Measurements from ENCODE around the gene RNU11.
A peak's percentile ranks its signal among the peaks of the same experiment; 100 is the strongest.
"Not testable (repeated sequence)": the region's sequence is repeated elsewhere in the genome, so short reads cannot be mapped to it uniquely, and the experiment has no call there.

Gene RNU11

DNA sequence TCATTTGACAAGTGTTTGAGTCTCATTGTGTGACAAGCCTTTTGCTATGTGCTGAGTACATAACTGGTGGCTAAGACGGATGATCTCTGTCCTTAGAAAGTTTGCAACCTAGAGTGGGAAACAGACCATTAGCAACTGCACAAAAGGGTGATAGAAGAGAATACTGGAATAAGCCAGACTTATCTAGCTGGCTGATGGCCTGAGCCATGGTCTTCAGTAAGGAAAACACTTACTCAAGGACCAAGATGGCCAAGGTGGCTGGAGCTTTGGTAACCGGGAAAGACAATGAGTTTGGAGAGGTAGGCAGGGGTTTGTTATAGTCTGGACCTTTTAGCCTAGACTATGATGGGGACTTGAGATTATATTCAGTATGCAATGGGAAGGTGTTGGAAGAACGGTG lies 3.9 kb upstream of the RNU11 start:
- no peak overlapping the region for H3K4me3 ChIP-seq (ENCODE audit: low read length)
- TF ChIP-seq, protein P1, sequence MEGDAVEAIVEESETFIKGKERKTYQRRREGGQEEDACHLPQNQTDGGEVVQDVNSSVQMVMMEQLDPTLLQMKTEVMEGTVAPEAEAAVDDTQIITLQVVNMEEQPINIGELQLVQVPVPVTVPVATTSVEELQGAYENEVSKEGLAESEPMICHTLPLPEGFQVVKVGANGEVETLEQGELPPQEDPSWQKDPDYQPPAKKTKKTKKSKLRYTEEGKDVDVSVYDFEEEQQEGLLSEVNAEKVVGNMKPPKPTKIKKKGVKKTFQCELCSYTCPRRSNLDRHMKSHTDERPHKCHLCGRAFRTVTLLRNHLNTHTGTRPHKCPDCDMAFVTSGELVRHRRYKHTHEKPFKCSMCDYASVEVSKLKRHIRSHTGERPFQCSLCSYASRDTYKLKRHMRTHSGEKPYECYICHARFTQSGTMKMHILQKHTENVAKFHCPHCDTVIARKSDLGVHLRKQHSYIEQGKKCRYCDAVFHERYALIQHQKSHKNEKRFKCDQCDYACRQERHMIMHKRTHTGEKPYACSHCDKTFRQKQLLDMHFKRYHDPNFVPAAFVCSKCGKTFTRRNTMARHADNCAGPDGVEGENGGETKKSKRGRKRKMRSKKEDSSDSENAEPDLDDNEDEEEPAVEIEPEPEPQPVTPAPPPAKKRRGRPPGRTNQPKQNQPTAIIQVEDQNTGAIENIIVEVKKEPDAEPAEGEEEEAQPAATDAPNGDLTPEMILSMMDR (IDR thresholded peaks at IDR 0.05; ENCODE audit: insufficient read depth, low read depth, low read length, missing control alignments), result no peak
- DNase-seq (ENCODE audit: low read depth), result no peak

- H3K4me3 ChIP-seq (ENCODE audit: low read length); DNase-seq (ENCODE audit: low read depth): not testable (repeated sequence)
Observed at GRCh38 chr1:28645406-28645805, 3.0 kb upstream of the RNU11 start.

DNA sequence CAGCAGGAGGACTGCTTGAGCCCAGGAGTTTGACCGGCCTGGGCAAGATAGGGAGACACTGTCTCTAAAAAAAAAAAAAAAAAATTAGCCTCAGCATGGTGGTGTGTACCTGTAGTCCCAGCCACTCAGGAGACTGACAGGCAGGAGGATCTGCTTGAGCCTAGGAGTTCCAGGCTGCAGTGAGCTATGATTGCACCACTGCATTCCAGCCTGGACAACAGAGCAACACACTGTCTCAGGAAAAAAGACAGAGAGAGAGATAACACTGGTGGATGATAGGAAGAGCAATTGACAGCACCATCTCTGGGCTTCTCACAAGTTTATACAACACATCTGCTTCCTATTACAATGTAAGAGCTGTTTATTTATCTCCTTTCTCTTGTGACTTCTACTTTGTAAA lies 2.4 kb upstream of the RNU11 start:
- DNase-seq (ENCODE audit: low read depth), result no peak
- TF ChIP-seq, protein P1 (IDR thresholded peaks at IDR 0.05; ENCODE audit: insufficient read depth, low read depth, low read length, missing control alignments), result no peak
- H3K4me3 ChIP-seq (ENCODE audit: low read length), result no peak overlapping the region

GRCh38 chr1:28648008-28648473 lies 359 bp upstream of the RNU11 start:
- H3K4me3 ChIP-seq (ENCODE audit: low read length), result peak overlapping the region; percentile 50
- peak; percentile 94 for DNase-seq (ENCODE audit: low read depth)
- TF ChIP-seq, protein P1 (IDR thresholded peaks at IDR 0.05; ENCODE audit: insufficient read depth, low read depth, low read length, missing control alignments), result no peak

DNA sequence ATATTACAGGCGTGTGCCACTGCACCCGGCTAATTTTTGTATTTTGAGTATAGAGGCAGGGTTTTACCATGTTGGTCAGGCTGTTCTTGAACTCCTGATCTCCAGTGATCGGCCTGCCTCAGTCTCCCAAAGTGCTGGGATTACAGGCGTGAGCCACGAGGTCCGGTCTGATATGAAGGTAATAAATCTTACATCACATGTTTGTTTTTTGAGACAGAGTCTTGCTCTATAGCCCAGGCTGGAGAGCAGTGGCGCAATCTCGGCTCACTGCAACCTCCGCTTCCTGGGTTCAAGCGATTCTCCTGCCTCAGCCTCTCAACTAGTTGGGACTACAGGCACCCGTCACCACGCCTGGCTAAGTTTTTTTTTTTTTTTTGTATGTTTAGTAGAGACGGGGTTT lies 4.7 kb downstream of the RNU11 start:
- DNase-seq (ENCODE audit: low read depth); H3K4me3 ChIP-seq (ENCODE audit: low read length): not testable (repeated sequence)

DNA sequence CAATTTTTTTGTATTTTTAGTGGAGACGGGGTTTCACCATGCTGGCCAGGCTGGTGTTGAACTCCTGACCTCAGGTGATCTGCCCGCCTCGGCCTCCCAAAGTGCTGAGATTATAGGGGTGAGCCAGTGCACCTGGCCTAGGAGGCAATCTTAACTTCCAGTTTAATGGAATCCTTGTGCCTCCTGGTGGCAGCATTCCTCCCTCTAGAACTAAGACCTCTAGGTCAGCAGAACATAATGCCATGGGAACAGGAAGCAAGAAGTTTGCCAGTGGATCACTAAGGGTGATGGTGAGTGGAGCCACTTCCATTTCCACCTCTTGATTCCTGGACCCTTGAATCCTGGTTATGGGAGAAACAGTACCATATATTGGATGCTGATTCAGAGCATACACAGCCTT lies 5.5 kb downstream of the RNU11 start:
- TF ChIP-seq, protein P1 (IDR thresholded peaks at IDR 0.05; ENCODE audit: insufficient read depth, low read depth, low read length, missing control alignments), result peak; percentile 51
- peak; percentile 57 for DNase-seq (ENCODE audit: low read depth)
- H3K4me3 ChIP-seq (ENCODE audit: low read length), result not testable (repeated sequence)

DNA sequence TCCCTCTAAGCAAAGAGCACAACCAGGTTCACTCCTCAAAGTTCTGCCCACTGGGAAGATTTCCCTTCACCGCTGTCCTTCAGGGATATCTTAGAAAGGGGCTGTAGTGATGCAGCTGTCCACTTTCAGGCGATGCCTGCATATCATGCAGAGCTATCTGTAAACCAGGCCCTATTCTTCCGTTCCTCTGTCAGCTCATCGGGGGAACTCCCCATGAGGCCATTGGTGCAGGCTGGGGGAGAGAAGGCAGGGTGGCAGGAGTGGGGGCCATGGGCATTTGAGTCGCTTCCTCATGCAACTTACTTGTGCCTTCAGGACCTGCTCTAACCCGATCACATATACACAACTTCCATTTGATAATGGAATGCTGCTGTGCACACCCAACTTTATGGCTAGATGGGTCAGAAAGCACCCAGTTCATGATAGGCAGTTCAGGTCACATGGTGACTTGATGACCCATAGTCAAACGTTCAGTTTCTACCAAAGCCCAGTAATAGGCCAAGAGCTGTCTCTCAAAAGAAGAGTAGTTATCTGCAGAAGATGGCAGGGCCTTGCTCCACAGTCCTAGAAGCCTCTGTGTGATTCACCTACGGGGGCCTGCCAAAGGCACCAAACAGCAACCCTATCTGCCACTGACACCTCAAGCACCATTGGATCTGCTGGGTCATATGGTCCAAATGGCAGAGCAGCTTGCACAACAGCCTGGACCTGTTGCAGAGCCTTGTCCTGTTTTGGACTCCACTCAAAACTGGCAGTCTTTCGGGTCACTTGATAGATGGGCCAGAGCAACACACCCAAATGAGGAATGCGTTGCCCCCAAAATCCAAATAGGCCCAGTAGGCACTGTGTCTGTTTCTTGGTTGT lies 7.3 kb downstream of the RNU11 start:
- not testable (repeated sequence) for DNase-seq (ENCODE audit: low read depth)

DNA sequence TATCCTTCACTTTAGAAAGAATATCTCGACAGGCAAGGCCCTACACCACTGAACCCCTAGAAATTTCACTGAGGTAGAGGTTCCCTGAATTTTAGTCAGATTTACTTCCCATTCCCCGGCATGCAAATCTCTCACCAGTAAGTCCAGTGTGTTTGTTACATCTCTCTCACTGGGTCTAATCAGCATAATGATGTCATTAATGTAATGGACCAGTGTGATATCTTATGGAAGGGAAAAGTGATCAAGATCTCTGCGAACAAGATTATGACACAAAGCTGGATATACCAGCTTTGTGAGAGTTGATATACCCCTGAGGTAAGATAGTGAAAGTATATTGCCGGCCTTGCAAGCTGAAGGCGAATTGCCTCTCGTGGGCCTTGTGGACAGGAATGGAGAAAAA lies 7.9 kb downstream of the RNU11 start:
- TF ChIP-seq, protein P1 (IDR thresholded peaks at IDR 0.05; ENCODE audit: insufficient read depth, low read depth, low read length, missing control alignments), result no peak
- H3K4me3 ChIP-seq (ENCODE audit: low read length), result no peak overlapping the region
- no peak for DNase-seq (ENCODE audit: low read depth)

More for the DNA sequence above, 7.3 kb downstream of the RNU11 start:
- H3K4me3 ChIP-seq (ENCODE audit: low read length), result not testable (repeated sequence)

All from epithelial cell of esophagus (primary cell).